ENCODE measurements around the gene OR1L4. TPM values are rescaled to one million over a fixed set of nuclear protein-coding genes. Genes with fewer than 3 reads are reported as not detected.

OR1L4 gene
- not detected for total RNA-seq
- long read RNA-seq: 0 reads

- intact Hi-C loops (cut with DNase I): no loop called here
- no peak for DNase-seq
- no peak for ATAC-seq (ENCODE audit: poor library complexity)
Observed at GRCh38 chr9:122723690-122724089, at the start of gene OR1L4. Gene OR1L4 (plus strand): TSS chr9:122723990. CDS start chr9:122723990, 0 bp downstream.

- no peak for ATAC-seq (ENCODE audit: poor library complexity)
- intact Hi-C loops (cut with DNase I): no loop called here
Observed at GRCh38 chr9:122684851-122685250, 38.9 kb upstream of the OR1L4 start.

GRCh38 chr9:122695696-122696095 is 28.1 kb upstream of the OR1L4 start:
- intact Hi-C loops (cut with DNase I): no loop called here
- DNase-seq: no peak
- no peak for ATAC-seq (ENCODE audit: poor library complexity)

More at GRCh38 chr9:122684851-122685250, 38.9 kb upstream of the OR1L4 start:
- no peak for DNase-seq

GRCh38 chr9:122718038-122718437 is 5.8 kb upstream of the OR1L4 start:
- intact Hi-C loops (cut with DNase I): no loop called here
- DNase-seq (no peak), ATAC-seq (ENCODE audit: poor library complexity) (no peak)

- DNase-seq (no peak), ATAC-seq (ENCODE audit: poor library complexity) (no peak)
- intact Hi-C loops (cut with DNase I): no loop called here
Observed at GRCh38 chr9:122719218-122719617, 4.6 kb upstream of the OR1L4 start.

- no peak for ATAC-seq (ENCODE audit: poor library complexity)
- intact Hi-C loops (cut with DNase I): no loop called here
- no peak for DNase-seq
Observed at GRCh38 chr9:122742003-122742402, 18.2 kb downstream of the OR1L4 start, which contains the start of gene OR1L6. Gene OR1L6 (plus strand): TSS chr9:122742303. CDS start chr9:122749848, 7,545 bp downstream.

DNA sequence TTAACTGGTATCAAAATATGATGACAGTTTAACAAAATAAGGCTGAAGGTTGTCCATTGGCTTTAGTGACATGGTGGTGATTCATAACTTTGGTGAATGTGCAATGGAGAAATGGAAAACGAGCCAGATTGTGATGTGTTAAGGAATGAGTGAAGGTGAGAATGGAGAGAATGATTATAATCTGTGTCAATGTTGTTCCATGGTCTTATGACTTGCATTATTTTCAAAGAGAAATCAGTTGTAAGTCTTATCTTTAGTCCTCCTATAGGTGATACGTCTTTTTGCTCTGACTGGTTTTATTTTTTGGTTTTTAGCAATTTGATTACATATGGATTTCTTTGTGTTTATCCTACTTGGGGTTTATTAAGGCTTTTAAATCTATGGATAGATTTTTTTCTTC is 31.0 kb downstream of the OR1L4 start:
- intact Hi-C loops (cut with DNase I): no loop called here
- ATAC-seq (ENCODE audit: poor library complexity) (no peak), DNase-seq (no peak)

DNA sequence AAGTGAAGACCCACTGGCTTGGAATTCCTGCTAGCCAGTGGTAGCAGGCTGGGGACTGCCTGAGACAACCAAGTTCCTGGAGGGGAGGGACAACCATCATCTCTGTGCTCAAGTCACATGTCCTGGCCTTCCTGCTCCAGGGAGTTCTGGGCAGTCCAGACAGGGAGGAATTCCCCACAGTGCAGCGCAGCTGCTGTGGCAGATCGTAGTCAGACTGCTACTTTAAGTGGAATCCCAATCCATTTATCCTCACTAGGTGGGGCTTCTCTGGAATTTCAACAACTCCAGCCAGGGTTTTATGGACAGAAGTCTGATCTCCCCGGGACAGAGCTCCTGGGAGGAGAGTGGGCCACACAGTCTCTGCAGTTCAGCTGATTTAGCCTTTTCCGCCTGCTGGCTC is 44.0 kb downstream of the OR1L4 start:
- ATAC-seq (ENCODE audit: poor library complexity): no peak
- intact Hi-C loops (cut with DNase I): no loop called here
- DNase-seq: no peak

Other genes starting within 250 kb of the OR1L4 start
- gene OR1J1, start 246.1 kb upstream of the OR1L4 start, total RNA-seq: not detected
- not detected for gene OR1J2, start 213.2 kb upstream of the OR1L4 start, total RNA-seq
- gene OR1J4, start 204.8 kb upstream of the OR1L4 start, total RNA-seq: not detected
- not detected for gene OR1N1, start 196.7 kb upstream of the OR1L4 start, total RNA-seq
- gene OR1N2, start 170.9 kb upstream of the OR1L4 start, total RNA-seq: not detected
- gene OR1L8, start 140.6 kb upstream of the OR1L4 start, total RNA-seq: not detected
- gene OR1Q1, start 109.3 kb upstream of the OR1L4 start, total RNA-seq: not detected
- gene OR1B1, start 66.4 kb upstream of the OR1L4 start, total RNA-seq: not detected
- not detected for gene OR1L1, start 62.3 kb upstream of the OR1L4 start, total RNA-seq
- not detected for gene OR1L3, start 48.9 kb upstream of the OR1L4 start, total RNA-seq
- not detected for gene OR1L6, start 18.3 kb downstream of the OR1L4 start, total RNA-seq
- gene OR5C1, start 64.9 kb downstream of the OR1L4 start, total RNA-seq: not detected
- not detected for gene OR1K1, start 76.1 kb downstream of the OR1L4 start, total RNA-seq
- gene PDCL, start 104.6 kb downstream of the OR1L4 start, total RNA-seq: 7.4 TPM
- gene RC3H2, start 181.4 kb downstream of the OR1L4 start, total RNA-seq: 33.8 TPM
- gene ZBTB6, start 189.3 kb downstream of the OR1L4 start, total RNA-seq: 4.5 TPM
- gene ZBTB26, start 207.5 kb downstream of the OR1L4 start, total RNA-seq: 4.7 TPM
- 43.1 TPM for gene RABGAP1, start 217.0 kb downstream of the OR1L4 start, total RNA-seq